GM12878 (cell line): ENCODE results near the gene ATP2B1. TPM values are rescaled to one million over a fixed set of nuclear protein-coding genes. Genes with fewer than 3 reads are reported as not detected.

Source experiments
- ATAC-seq: fragments of 200-7000 bp; cut with Tn5 transposase; 3 replicates; pipeline ENCODE4 v1.9.1; 2020; ENCODE audit warnings: mild to moderate bottlenecking, moderate library complexity
- BruUV-seq: library from RNA; stranded (reverse); fragments of 400-500 nt; replicated peaks from 2 replicates; lab custom pipeline; 2021; lab: Mats Ljungman, UMichigan
- CTCF ChIA-PET: fragments of 300-600 bp; sonication (Branson Sonifier 250); formaldehyde crosslinking; extraction: SDS; loops from one replicate; lab custom pipeline; 2021; ENCODE audit warnings: inconsistent platforms; lab: Yijun Ruan, JAX
- POLR2A ChIA-PET: fragments of 350-600 bp; formaldehyde crosslinking; extraction: SDS; loops from one replicate; lab custom pipeline; 2021; ENCODE audit warnings: inconsistent platforms; lab: Charles Lee
- RAD21 ChIA-PET: fragments of 300-600 bp; sonication (Branson Sonifier 250); formaldehyde crosslinking; loops from one replicate; lab custom pipeline; 2023; ENCODE audit warnings: antibody characterized with exemption; ENCODE audit not compliant: unreplicated experiment; lab: Charles Lee
- SMC1A ChIA-PET: fragments of 300-600 bp; sonication (Branson Sonifier 250); formaldehyde crosslinking; loops from one replicate; lab custom pipeline; 2023; ENCODE audit not compliant: unreplicated experiment, uncharacterized antibody; lab: Charles Lee
- DNase-seq: peaks from one replicate; pipeline ENCODE4 v3.0.0-alpha.2; 2011; ENCODE audit warnings: low read depth, low spot score
- FAIRE-seq: peaks from 3 replicates; lab custom pipeline; 2011; peaks lifted over from hg19 to GRCh38; lab: Jason Lieb, UNC
- H2AFZ ChIP-seq: 2 replicates; pipeline ENCODE4 v1.6.0; 2011; ENCODE audit warnings: low read depth, low read length, control low read depth; ENCODE audit not compliant: control insufficient read depth
- H3K27ac ChIP-seq: 2 replicates; pipeline ENCODE4 v1.5.1; 2011; ENCODE audit warnings: control low read depth; ENCODE audit not compliant: control insufficient read depth, insufficient read depth
- H3K27me3 ChIP-seq, 2 experiments: replicated peaks in 1 of 2; 2 replicates each; pipeline versions ENCODE4 v1.6.0 to v1.6.1; 2011; ENCODE audit warnings: low read length in 1 of 2; ENCODE audit not compliant: control insufficient read depth in 2 of 2, insufficient read depth in 2 of 2
- H3K36me3 ChIP-seq, 2 experiments: 2 replicates each; pipeline ENCODE4 v1.5.1; 2011; ENCODE audit warnings: low read length in 1 of 2; ENCODE audit not compliant: control insufficient read depth in 2 of 2, insufficient read depth in 2 of 2
- H3K4me1 ChIP-seq: 2 replicates; pipeline ENCODE4 v1.6.1; 2011; ENCODE audit warnings: mild to moderate bottlenecking, low read length, moderate library complexity, mixed read lengths; ENCODE audit not compliant: control insufficient read depth, insufficient read depth
- H3K4me2 ChIP-seq: 2 replicates; pipeline ENCODE4 v1.6.0; 2011; ENCODE audit warnings: control low read depth; ENCODE audit not compliant: control insufficient read depth, insufficient read depth
- H3K4me3 ChIP-seq: fragments of 200-600 bp; sonication (generic); 2 replicates; pipeline ENCODE4 v1.5.1; 2016
- H3K79me2 ChIP-seq: 2 replicates; pipeline ENCODE4 v1.6.0; 2011; ENCODE audit warnings: low read length; ENCODE audit not compliant: control insufficient read depth, insufficient read depth
- H3K9ac ChIP-seq: 2 replicates; pipeline ENCODE4 v1.8.0; 2011; ENCODE audit warnings: low read length, control low read depth, mixed read lengths; ENCODE audit not compliant: control insufficient read depth, insufficient read depth
- H3K9me3 ChIP-seq: replicated peaks from 3 replicates; pipeline ENCODE4 v1.5.1; 2011; ENCODE audit warnings: mild to moderate bottlenecking, low read length; ENCODE audit not compliant: control insufficient read depth, insufficient read depth
- H4K20me1 ChIP-seq: 2 replicates; pipeline ENCODE4 v1.6.0; 2011; ENCODE audit not compliant: control insufficient read depth, insufficient read depth
- CHD2 ChIP-seq: IDR thresholded peaks from 2 replicates; pipeline ENCODE4 v1.6.1; 2011; ENCODE audit warnings: low read depth, low read length, improper control_type of control experiment, borderline replicate concordance
- EED ChIP-seq: sonication (generic); IDR thresholded peaks from 2 replicates; pipeline ENCODE4 v1.6.1; 2016; ENCODE audit warnings: antibody characterized with exemption, low read depth
- NRF1 ChIP-seq: conservative IDR thresholded peaks from 2 replicates; pipeline ENCODE4 v1.6.1; 2011; ENCODE audit warnings: mild to moderate bottlenecking, low read depth, low read length, improper control_type of control experiment
- SUZ12 ChIP-seq: fragments of 200-600 bp; sonication (generic); IDR thresholded peaks from one replicate; pipeline ENCODE4 v1.6.1; 2018; ENCODE audit warnings: antibody characterized with exemption, mild to moderate bottlenecking; ENCODE audit not compliant: unreplicated experiment
- WGBS: methylation state at CpG from one replicate; pipeline ENCODE4 v1.1.6; 2016; ENCODE audit warnings: low lambda C conversion rate; ENCODE audit not compliant: insufficient replicate concordance, insufficient coverage; ENCODE audit errors: missing lambda C conversion rate; 5-methylcytosine and 5-hydroxymethylcytosine counted together
- in situ Hi-C: fragments of 300-500 bp; cut with MboI; formaldehyde crosslinking; loops from 9 replicates; pipeline ENCODE4 v1.14.3; 2018; ENCODE audit warnings: mixed read lengths
- intact Hi-C: fragments of 100-400 bp; cut with micrococcal nuclease; formaldehyde crosslinking; loops from one replicate; pipeline ENCODE4 v1.14.2; 2022; ENCODE audit not compliant: unreplicated experiment
- polyA plus RNA-seq, 11 experiments: library from polyadenylated mRNA; depleted of rRNA in 4 of 11; unstranded in 6 of 11; stranded (reverse) in 5 of 11; fragments of >200 nt; fragmentation: Nextera tagmentation in 4 of 11; fragmentation: Illumina TruSeq in 1 of 11; extraction: Ambion mirVana in 4 of 11; extraction: Trizol in 1 of 11; gene quantifications; 1 replicate in 1 of 11; 2 replicates in 10 of 11; pipeline versions ENCODE4 v1.2.1 to v1.2.3, GENCODE V29; 2011 to 2016; ENCODE audit warnings: inconsistent platforms in 2 of 11, missing spikeins in 2 of 11, low read depth in 1 of 11
- total RNA-seq, 4 experiments: library from RNA; depleted of rRNA in 3 of 4; stranded (reverse); fragments of >200 nt in 3 of 4; fragmentation: Illumina TruSeq in 1 of 4; extraction: Trizol in 1 of 4; gene quantifications; 2 replicates each; pipeline versions ENCODE4 v1.2.1 to v1.2.3, GENCODE V29; 2013 to 2021

Gene ATP2B1
- total and polyA plus RNA-seq, 10 of the 15 experiments (the other 5 are each of a cell fraction or from before 2014, with no cell fraction given) = 15.9 to 67.8 (median 48.5) TPM

- no peak for TF ChIP-seq SUZ12
Observed at GRCh38 chr12:89546151-89546550, 162.5 kb downstream of the ATP2B1 start (continued).

- RAD21 ChIA-PET = interaction anchor here (0.8 to 3.4 kb wide), 16 partner anchors 76 to 1313 kb away, joined by 3 to 43 read pairs (median 4); no protein-coding TSS in a partner anchor
- no peak for ATAC-seq
- FAIRE-seq = no peak
- intact Hi-C loops = loop anchor here (5.0 to 10.0 kb wide), 5 partner anchors 163 to 1410 kb away; partner anchors contain the start of genes ATP2B1 and CCER1
- H3K27ac ChIP-seq = no peak overlapping the region
- TF ChIP-seq EED (0 out of 2 replicates have a peak, but pooled peaks have one; percentile 12), CHD2 (no peak), NRF1 (no peak)
- TF ChIP-seq, all 136 proteins: peak for 1
- ChIA-PET CTCF (interaction anchor here (0.8 to 6.8 kb wide), 27 partner anchors 8 to 1310 kb away, joined by 3 to 95 read pairs (median 5); partner anchors contain the start of gene POC1B), POLR2A (interaction anchor here (1.1 kb wide), 1 partner anchor 559 kb away, joined by 7 read pairs; no protein-coding TSS in a partner anchor), SMC1A (interaction anchor here (0.5 to 8.1 kb wide), 33 partner anchors 18 to 1254 kb away, joined by 3 to 93 read pairs (median 5); no protein-coding TSS in a partner anchor)
- Histone ChIP-seq H3K4me2 (no peak overlapping the region), H3K4me1 (peaks cover 4% of the 10 kb centered on the region; the same call in 1 of the 2 replicates), H3K4me3 (no peak overlapping the region), H3K36me3 (no peaks in the 10 kb centered on the region), H3K79me2 (no peaks in the 10 kb centered on the region), H4K20me1 (no peaks in the 10 kb centered on the region), H3K9ac (no peak overlapping the region), H3K27me3 (no peaks in the 10 kb centered on the region), H2AFZ (no peak overlapping the region), H3K9me3 (no peaks in the 10 kb centered on the region)
- WGBS = 82% methylated on average over 6 of the region's 6 CpGs
- BruUV-seq = no TSS peak
- DNase-seq = no peak
- in situ Hi-C loops = loop anchor here (5.0 to 10.0 kb wide), 2 partner anchors 558 to 710 kb away; no protein-coding TSS in a partner anchor
Observed at GRCh38 chr12:89544681-89545184, 163.9 kb downstream of the ATP2B1 start.
